Neural progenitor cell (in vitro differentiated cells): ENCODE measurements around the gene IRF1. TPM values are rescaled to one million over a fixed set of nuclear protein-coding genes. Genes with fewer than 3 reads are reported as not detected.

Experiments used
- DNase-seq: peaks from one replicate; pipeline ENCODE4 v3.0.0-alpha.2; 2016; ENCODE audit warnings: low spot score
- H2AFZ ChIP-seq: fragments of 200-600 bp; sonication (generic); replicated peaks from 2 replicates; pipeline ENCODE4 v1.6.1; 2016; ENCODE audit warnings: antibody characterized with exemption
- H3F3A ChIP-seq: fragments of 200-600 bp; sonication (generic); 2 replicates; pipeline ENCODE4 v1.6.1; 2016; ENCODE audit warnings: antibody characterized with exemption, low read depth
- H3K27ac ChIP-seq: fragments of 200-600 bp; sonication (generic); 2 replicates; pipeline ENCODE4 v1.5.1; 2016; ENCODE audit warnings: mild to moderate bottlenecking
- H3K27me3 ChIP-seq: fragments of 200-600 bp; sonication (generic); 2 replicates; pipeline ENCODE4 v1.6.1; 2016; ENCODE audit warnings: mild to moderate bottlenecking, moderate library complexity
- H3K36me3 ChIP-seq: fragments of 200-600 bp; sonication (generic); 2 replicates; pipeline ENCODE4 v1.5.1; 2016
- H3K4me1 ChIP-seq: fragments of 200-600 bp; sonication (generic); 2 replicates; pipeline ENCODE4 v1.6.1; 2016; ENCODE audit warnings: mixed run types
- H3K4me2 ChIP-seq: fragments of 200-600 bp; sonication (generic); 2 replicates; pipeline ENCODE4 v1.6.1; 2016
- H3K4me3 ChIP-seq: fragments of 200-600 bp; sonication (generic); 2 replicates; pipeline ENCODE4 v1.5.1; 2016
- H3K79me2 ChIP-seq: fragments of 200-600 bp; sonication (generic); 2 replicates; pipeline ENCODE4 v1.6.1; 2016; ENCODE audit warnings: low read depth
- H3K9ac ChIP-seq: fragments of 200-600 bp; sonication (generic); 2 replicates; pipeline ENCODE4 v1.6.1; 2016
- H3K9me3 ChIP-seq: fragments of 200-600 bp; sonication (generic); 2 replicates; pipeline ENCODE4 v1.5.1; 2016; ENCODE audit warnings: low read depth
- H4K20me1 ChIP-seq: fragments of 200-600 bp; sonication (generic); 2 replicates; pipeline ENCODE4 v1.6.1; 2016; ENCODE audit warnings: low read depth
- H3K27ac Mint-ChIP-seq: 3 replicates; pipeline ENCODE4 v1.8.0; 2021; ENCODE audit warnings: mixed read lengths
- H3K27me3 Mint-ChIP-seq: 2 replicates; pipeline ENCODE4 v1.8.0; 2022; ENCODE audit warnings: low read depth, mild to moderate bottlenecking, inconsistent platforms, moderate library complexity, mixed read lengths; ENCODE audit not compliant: insufficient read depth
- H3K36me3 Mint-ChIP-seq: 3 replicates; pipeline ENCODE4 v1.8.0; 2021; ENCODE audit warnings: mixed read lengths
- H3K4me1 Mint-ChIP-seq: 3 replicates; pipeline ENCODE4 v1.8.0; 2021; ENCODE audit warnings: mixed read lengths
- H3K4me3 Mint-ChIP-seq: 3 replicates; pipeline ENCODE4 v1.8.0; 2021; ENCODE audit warnings: mild to moderate bottlenecking, moderate library complexity, mixed read lengths
- H3K9me3 Mint-ChIP-seq: 3 replicates; pipeline ENCODE4 v1.8.0; 2020; ENCODE audit warnings: mixed read lengths
- CTCF ChIP-seq: fragments of 200-600 bp; sonication (generic); IDR thresholded peaks from 2 replicates; pipeline ENCODE4 v1.5.1; 2017; ENCODE audit warnings: antibody characterized with exemption, mild to moderate bottlenecking
- EZH2 ChIP-seq: fragments of 200-600 bp; sonication (generic); IDR thresholded peaks from 2 replicates; pipeline ENCODE4 v1.6.1; 2017; ENCODE audit warnings: antibody characterized with exemption, mild to moderate bottlenecking, moderate library complexity
- EZH2phosphoT487 ChIP-seq: fragments of 200-600 bp; sonication (generic); IDR thresholded peaks from 2 replicates; pipeline ENCODE4 v1.6.1; 2017; ENCODE audit warnings: antibody characterized with exemption
- total RNA-seq: library from RNA; depleted of rRNA; stranded (reverse); fragments of >200 nt; gene quantifications from 2 replicates; pipeline ENCODE4 v1.2.3, GENCODE V29; 2015; ENCODE audit warnings: low replicate concordance

The IRF1 gene
- total RNA-seq, 1 donor from 2014 or later, result 7.1 TPM

- Mint-ChIP-seq H3K4me3 (no peak overlapping the region), H3K4me1 (peaks cover 11% of the 10 kb centered on the region), H3K27me3 (peaks cover 7% of the 10 kb centered on the region), H3K9me3 (peaks cover 4% of the 10 kb centered on the region), H3K36me3 (no peaks in the 10 kb centered on the region), H3K27ac (no peak overlapping the region)
- no peaks in the 10 kb centered on the region for H3K79me2 ChIP-seq
- no peak overlapping the region for H3K27ac ChIP-seq
- H2AFZ ChIP-seq, result no peak overlapping the region
- H3K27me3 ChIP-seq, result no peaks in the 10 kb centered on the region
- no peak overlapping the region for H3K4me2 ChIP-seq
- no peaks in the 10 kb centered on the region for H3K36me3 ChIP-seq
- no peak overlapping the region for H3K4me3 ChIP-seq
- peaks cover 4% of the 10 kb centered on the region for H3F3A ChIP-seq
- no peaks in the 10 kb centered on the region for H3K9me3 ChIP-seq
- H4K20me1 ChIP-seq, result no peaks in the 10 kb centered on the region
- TF ChIP-seq CTCF, result no peak
- TF ChIP-seq EZH2, result no peak
- no peak for DNase-seq
- H3K9ac ChIP-seq, result no peak overlapping the region
- H3K4me1 ChIP-seq, result no peaks in the 10 kb centered on the region
Observed at GRCh38 chr5:132473019-132473531, 17.5 kb downstream of the IRF1 start.

GRCh38 chr5:132472431-132472830 lies 18.1 kb downstream of the IRF1 start:
- TF ChIP-seq CTCF (no peak), EZH2 (no peak), EZH2phosphoT487 (no peak)
- Histone ChIP-seq H3F3A (peaks cover 4% of the 10 kb centered on the region), H3K9ac (no peak overlapping the region), H3K27me3 (no peaks in the 10 kb centered on the region), H3K4me1 (no peaks in the 10 kb centered on the region), H2AFZ (no peak overlapping the region), H3K4me3 (no peak overlapping the region), H3K4me2 (no peak overlapping the region), H3K36me3 (no peaks in the 10 kb centered on the region), H3K9me3 (no peaks in the 10 kb centered on the region), H3K27ac (no peak overlapping the region), H4K20me1 (no peaks in the 10 kb centered on the region), H3K79me2 (no peaks in the 10 kb centered on the region)
- Mint-ChIP-seq H3K27me3 (peaks cover 7% of the 10 kb centered on the region), H3K36me3 (no peaks in the 10 kb centered on the region), H3K9me3 (peaks cover 4% of the 10 kb centered on the region), H3K27ac (no peak overlapping the region), H3K4me3 (no peak overlapping the region), H3K4me1 (peaks cover 11% of the 10 kb centered on the region)
- no peak for DNase-seq

GRCh38 chr5:132471944-132472343 lies 18.6 kb downstream of the IRF1 start:
- no peaks in the 10 kb centered on the region for H3K27me3 ChIP-seq
- H3K4me2 ChIP-seq, result no peak overlapping the region
- H2AFZ ChIP-seq, result no peak overlapping the region
- Mint-ChIP-seq H3K4me3 (no peak overlapping the region), H3K36me3 (no peaks in the 10 kb centered on the region), H3K9me3 (peaks cover 4% of the 10 kb centered on the region), H3K27ac (no peak overlapping the region), H3K27me3 (peaks cover 10% of the 10 kb centered on the region), H3K4me1 (peaks cover 11% of the 10 kb centered on the region)
- peaks cover 4% of the 10 kb centered on the region for H3F3A ChIP-seq
- H3K79me2 ChIP-seq, result no peaks in the 10 kb centered on the region
- TF ChIP-seq EZH2 (no peak), EZH2phosphoT487 (no peak), CTCF (no peak)
- H3K36me3 ChIP-seq, result no peaks in the 10 kb centered on the region
- H3K9me3 ChIP-seq, result no peaks in the 10 kb centered on the region
- H3K4me3 ChIP-seq, result no peak overlapping the region
- H4K20me1 ChIP-seq, result no peaks in the 10 kb centered on the region
- no peak overlapping the region for H3K27ac ChIP-seq
- DNase-seq, result no peak
- no peaks in the 10 kb centered on the region for H3K4me1 ChIP-seq
- no peak overlapping the region for H3K9ac ChIP-seq
